GM12878 (cell line): ENCODE results near the gene CP. TPM values are rescaled to one million over a fixed set of nuclear protein-coding genes. Genes with fewer than 3 reads are reported as not detected.

Source experiments
- ATAC-seq: fragments of 200-7000 bp; cut with Tn5 transposase; 3 replicates; pipeline ENCODE4 v1.9.1; 2020; ENCODE audit warnings: mild to moderate bottlenecking, moderate library complexity
- BruUV-seq: library from RNA; stranded (reverse); fragments of 400-500 nt; replicated peaks from 2 replicates; lab custom pipeline; 2021; lab: Mats Ljungman, UMichigan
- CTCF ChIA-PET: fragments of 300-600 bp; sonication (Branson Sonifier 250); formaldehyde crosslinking; extraction: SDS; loops from one replicate; lab custom pipeline; 2021; ENCODE audit warnings: inconsistent platforms; lab: Yijun Ruan, JAX
- POLR2A ChIA-PET: fragments of 350-600 bp; formaldehyde crosslinking; extraction: SDS; loops from one replicate; lab custom pipeline; 2021; ENCODE audit warnings: inconsistent platforms; lab: Charles Lee
- RAD21 ChIA-PET: fragments of 300-600 bp; sonication (Branson Sonifier 250); formaldehyde crosslinking; loops from one replicate; lab custom pipeline; 2023; ENCODE audit warnings: antibody characterized with exemption; ENCODE audit not compliant: unreplicated experiment; lab: Charles Lee
- SMC1A ChIA-PET: fragments of 300-600 bp; sonication (Branson Sonifier 250); formaldehyde crosslinking; loops from one replicate; lab custom pipeline; 2023; ENCODE audit not compliant: unreplicated experiment, uncharacterized antibody; lab: Charles Lee
- DNase-seq: peaks from one replicate; pipeline ENCODE4 v3.0.0-alpha.2; 2011; ENCODE audit warnings: low read depth, low spot score
- FAIRE-seq: peaks from 3 replicates; lab custom pipeline; 2011; peaks lifted over from hg19 to GRCh38; lab: Jason Lieb, UNC
- H2AFZ ChIP-seq: 2 replicates; pipeline ENCODE4 v1.6.0; 2011; ENCODE audit warnings: low read depth, low read length, control low read depth; ENCODE audit not compliant: control insufficient read depth
- H3K27ac ChIP-seq: 2 replicates; pipeline ENCODE4 v1.5.1; 2011; ENCODE audit warnings: control low read depth; ENCODE audit not compliant: control insufficient read depth, insufficient read depth
- H3K27me3 ChIP-seq, 2 experiments: replicated peaks in 1 of 2; 2 replicates each; pipeline versions ENCODE4 v1.6.0 to v1.6.1; 2011; ENCODE audit warnings: low read length in 1 of 2; ENCODE audit not compliant: control insufficient read depth in 2 of 2, insufficient read depth in 2 of 2
- H3K36me3 ChIP-seq, 2 experiments: 2 replicates each; pipeline ENCODE4 v1.5.1; 2011; ENCODE audit warnings: low read length in 1 of 2; ENCODE audit not compliant: control insufficient read depth in 2 of 2, insufficient read depth in 2 of 2
- H3K4me1 ChIP-seq: 2 replicates; pipeline ENCODE4 v1.6.1; 2011; ENCODE audit warnings: mild to moderate bottlenecking, low read length, moderate library complexity, mixed read lengths; ENCODE audit not compliant: control insufficient read depth, insufficient read depth
- H3K4me2 ChIP-seq: 2 replicates; pipeline ENCODE4 v1.6.0; 2011; ENCODE audit warnings: control low read depth; ENCODE audit not compliant: control insufficient read depth, insufficient read depth
- H3K4me3 ChIP-seq: fragments of 200-600 bp; sonication (generic); 2 replicates; pipeline ENCODE4 v1.5.1; 2016
- H3K79me2 ChIP-seq: 2 replicates; pipeline ENCODE4 v1.6.0; 2011; ENCODE audit warnings: low read length; ENCODE audit not compliant: control insufficient read depth, insufficient read depth
- H3K9ac ChIP-seq: 2 replicates; pipeline ENCODE4 v1.8.0; 2011; ENCODE audit warnings: low read length, control low read depth, mixed read lengths; ENCODE audit not compliant: control insufficient read depth, insufficient read depth
- H3K9me3 ChIP-seq: replicated peaks from 3 replicates; pipeline ENCODE4 v1.5.1; 2011; ENCODE audit warnings: mild to moderate bottlenecking, low read length; ENCODE audit not compliant: control insufficient read depth, insufficient read depth
- H4K20me1 ChIP-seq: 2 replicates; pipeline ENCODE4 v1.6.0; 2011; ENCODE audit not compliant: control insufficient read depth, insufficient read depth
- ATF7 ChIP-seq: fragments of 450-650 bp; IDR thresholded peaks from 2 replicates; pipeline ENCODE4 v1.6.1; 2016; ENCODE audit warnings: low read depth, mild to moderate bottlenecking
- BHLHE40 ChIP-seq, 2 experiments: fragments of 450-650 bp in 1 of 2; IDR thresholded peaks; 2 replicates each; pipeline ENCODE4 v1.6.1; 2011 to 2017; ENCODE audit warnings: low read depth in 2 of 2, borderline replicate concordance in 1 of 2, improper control_type of control experiment in 1 of 2, low read length in 1 of 2, mild to moderate bottlenecking in 1 of 2
- BRCA1 ChIP-seq: IDR thresholded peaks from 2 replicates; pipeline ENCODE4 v1.6.1; 2011; ENCODE audit warnings: low read depth, low read length, improper control_type of control experiment
- CREM ChIP-seq: IDR thresholded peaks from 2 replicates; pipeline ENCODE4 v1.6.1; 2014; ENCODE audit warnings: antibody characterized with exemption, low read depth
- E2F8 ChIP-seq: fragments of 450-650 bp; IDR thresholded peaks from 2 replicates; pipeline ENCODE4 v1.6.1; 2018; ENCODE audit warnings: mild to moderate bottlenecking, low read depth, moderate library complexity; ENCODE audit not compliant: partially characterized antibody
- EED ChIP-seq: sonication (generic); IDR thresholded peaks from 2 replicates; pipeline ENCODE4 v1.6.1; 2016; ENCODE audit warnings: antibody characterized with exemption, low read depth
- HCFC1 ChIP-seq: fragments of 150-350 bp; IDR thresholded peaks from 2 replicates; pipeline ENCODE4 v1.6.1; 2014; ENCODE audit warnings: low read length
- IRF5 ChIP-seq: fragments of 450-650 bp; IDR thresholded peaks from 2 replicates; pipeline ENCODE4 v1.6.1; 2017; ENCODE audit warnings: borderline replicate concordance
- MAX ChIP-seq: IDR thresholded peaks from 2 replicates; pipeline ENCODE4 v1.6.1; 2012; ENCODE audit warnings: low read depth, low read length, improper control_type of control experiment
- MYB ChIP-seq: fragments of 150-350 bp; IDR thresholded peaks from 2 replicates; pipeline ENCODE4 v1.6.1; 2014; ENCODE audit warnings: mild to moderate bottlenecking, low read depth, low read length, borderline replicate concordance
- NFYA ChIP-seq: IDR thresholded peaks from 2 replicates; pipeline ENCODE4 v1.6.1; 2011; ENCODE audit warnings: low read depth, mild to moderate bottlenecking, low read length, improper control_type of control experiment, borderline replicate concordance
- POLR2A ChIP-seq: IDR thresholded peaks from 2 replicates; pipeline ENCODE4 v1.6.1; 2011; ENCODE audit warnings: low read depth, mild to moderate bottlenecking, low read length
- REST ChIP-seq: IDR thresholded peaks from 2 replicates; pipeline ENCODE4 v1.6.1; 2012; ENCODE audit warnings: mild to moderate bottlenecking, low read depth, low read length
- SUZ12 ChIP-seq: fragments of 200-600 bp; sonication (generic); IDR thresholded peaks from one replicate; pipeline ENCODE4 v1.6.1; 2018; ENCODE audit warnings: antibody characterized with exemption, mild to moderate bottlenecking; ENCODE audit not compliant: unreplicated experiment
- TARDBP ChIP-seq: IDR thresholded peaks from 2 replicates; pipeline ENCODE4 v1.6.1; 2016; ENCODE audit warnings: borderline replicate concordance
- ZZZ3 ChIP-seq: IDR thresholded peaks from 2 replicates; pipeline ENCODE4 v1.6.1; 2011; ENCODE audit warnings: low read depth; ENCODE audit not compliant: control insufficient read depth, insufficient read length
- WGBS: methylation state at CpG from one replicate; pipeline ENCODE4 v1.1.6; 2016; ENCODE audit warnings: low lambda C conversion rate; ENCODE audit not compliant: insufficient replicate concordance, insufficient coverage; ENCODE audit errors: missing lambda C conversion rate; 5-methylcytosine and 5-hydroxymethylcytosine counted together
- in situ Hi-C: fragments of 300-500 bp; cut with MboI; formaldehyde crosslinking; loops from 9 replicates; pipeline ENCODE4 v1.14.3; 2018; ENCODE audit warnings: mixed read lengths
- intact Hi-C: fragments of 100-400 bp; cut with micrococcal nuclease; formaldehyde crosslinking; loops from one replicate; pipeline ENCODE4 v1.14.2; 2022; ENCODE audit not compliant: unreplicated experiment
- polyA plus RNA-seq, 11 experiments: library from polyadenylated mRNA; depleted of rRNA in 4 of 11; unstranded in 6 of 11; stranded (reverse) in 5 of 11; fragments of >200 nt; fragmentation: Nextera tagmentation in 4 of 11; fragmentation: Illumina TruSeq in 1 of 11; extraction: Ambion mirVana in 4 of 11; extraction: Trizol in 1 of 11; gene quantifications; 1 replicate in 1 of 11; 2 replicates in 10 of 11; pipeline versions ENCODE4 v1.2.1 to v1.2.3, GENCODE V29; 2011 to 2016; ENCODE audit warnings: inconsistent platforms in 2 of 11, missing spikeins in 2 of 11, low read depth in 1 of 11
- total RNA-seq, 4 experiments: library from RNA; depleted of rRNA in 3 of 4; stranded (reverse); fragments of >200 nt in 3 of 4; fragmentation: Illumina TruSeq in 1 of 4; extraction: Trizol in 1 of 4; gene quantifications; 2 replicates each; pipeline versions ENCODE4 v1.2.1 to v1.2.3, GENCODE V29; 2013 to 2021

The CP gene
- total and polyA plus RNA-seq, 10 of the 15 experiments (the other 5 are each of a cell fraction or from before 2014, with no cell fraction given): 0.14 to 1.2 (median 0.30) TPM; not detected in 6

- intact Hi-C loops: no loop called here
- Histone ChIP-seq H2AFZ (no peak overlapping the region), H3K27ac (no peak overlapping the region), H3K79me2 (no peaks in the 10 kb centered on the region), H3K9ac (no peak overlapping the region), H3K4me3 (no peak overlapping the region), H3K36me3 (no peaks in the 10 kb centered on the region), H3K4me1 (no peaks in the 10 kb centered on the region), H3K9me3 (no peaks in the 10 kb centered on the region), H3K4me2 (no peak overlapping the region), H4K20me1 (no peaks in the 10 kb centered on the region), H3K27me3 (no peaks in the 10 kb centered on the region)
- RAD21 ChIA-PET: interaction anchor here (0.6 kb wide), 1 partner anchor 22 kb away, joined by 3 read pairs; no protein-coding TSS in a partner anchor
- 70% methylated on average over 1 of the region's 1 CpG for WGBS
- DNase-seq (no peak), FAIRE-seq (no peak), ATAC-seq (no peak)
- BruUV-seq: no TSS peak
- in situ Hi-C loops: no loop called here
- CTCF ChIA-PET: interaction anchor here (0.6 kb wide), 1 partner anchor 567 kb away, joined by 3 read pairs; no protein-coding TSS in a partner anchor
- SMC1A ChIA-PET: no interaction called here
- POLR2A ChIA-PET: no interaction called here
- TF ChIP-seq BHLHE40 (IDR thresholded peaks at IDR 0.05; ENCODE audit: borderline replicate concordance in 1 of 2, low read depth in 2 of 2, low read length in 1 of 2) (no peak), REST (no peak), BRCA1 (no peak), TARDBP (no peak), HCFC1 (no peak), CREM (no peak), POLR2A (no peak), MYB (no peak), MAX (no peak), ATF7 (no peak), ZZZ3 (no peak), SUZ12 (no peak), E2F8 (no peak), EED (no peak), IRF5 (no peak), NFYA (no peak)
These were observed 9.2 kb downstream of the CP start for GRCh38 chr3:149212386-149212785.
